ENCODE results near the gene SFRP2. TPM values are rescaled to one million over a fixed set of nuclear protein-coding genes. Genes with fewer than 3 reads are reported as not detected.

SFRP2 gene
- total RNA-seq, 1 experiment from 2014 or later: not detected

- Histone ChIP-seq H3K27me3 (replicated peaks) (peaks cover 6% of the 10 kb centered on the region; the same call in 1 of the 2 replicates), H3K4me3 (no peak overlapping the region), H3K4me1 (replicated peaks) (no peaks in the 10 kb centered on the region), H3K9me3 (replicated peaks) (no peaks in the 10 kb centered on the region), H3K36me3 (no peaks in the 10 kb centered on the region), H3K27ac (no peak overlapping the region)
- no peak for DNase-seq (ENCODE audit: low read depth in 1 of 2, low spot score in 2 of 2)
Observed at GRCh38 chr4:153776601-153777000, 12.3 kb downstream of the SFRP2 start.

GRCh38 chr4:153773236-153773690 lies 15.6 kb downstream of the SFRP2 start:
- Histone ChIP-seq H3K27me3 (replicated peaks) (no peaks in the 10 kb centered on the region), H3K36me3 (no peaks in the 10 kb centered on the region), H3K27ac (no peak overlapping the region), H3K4me1 (replicated peaks) (no peaks in the 10 kb centered on the region), H3K4me3 (no peak overlapping the region), H3K9me3 (replicated peaks) (no peaks in the 10 kb centered on the region)
- no peak for DNase-seq (ENCODE audit: low read depth in 1 of 2, low spot score in 2 of 2)

GRCh38 chr4:153771046-153771445 lies 17.8 kb downstream of the SFRP2 start:
- Histone ChIP-seq H3K27ac (no peak overlapping the region), H3K36me3 (no peaks in the 10 kb centered on the region), H3K9me3 (replicated peaks) (no peaks in the 10 kb centered on the region), H3K27me3 (replicated peaks) (no peaks in the 10 kb centered on the region), H3K4me3 (no peak overlapping the region), H3K4me1 (replicated peaks) (no peaks in the 10 kb centered on the region)
- DNase-seq (ENCODE audit: low read depth in 1 of 2, low spot score in 2 of 2): no peak

GRCh38 chr4:153766758-153767157 lies 22.1 kb downstream of the SFRP2 start:
- Histone ChIP-seq H3K27me3 (replicated peaks) (no peaks in the 10 kb centered on the region), H3K4me3 (no peak overlapping the region), H3K4me1 (replicated peaks) (no peaks in the 10 kb centered on the region), H3K36me3 (no peaks in the 10 kb centered on the region), H3K9me3 (replicated peaks) (no peaks in the 10 kb centered on the region), H3K27ac (no peak overlapping the region)
- DNase-seq (ENCODE audit: low read depth in 1 of 2, low spot score in 2 of 2): no peak

GRCh38 chr4:153765894-153766293 lies 23.0 kb downstream of the SFRP2 start:
- Histone ChIP-seq H3K9me3 (replicated peaks) (no peaks in the 10 kb centered on the region), H3K36me3 (no peaks in the 10 kb centered on the region), H3K4me3 (no peak overlapping the region), H3K27me3 (replicated peaks) (no peaks in the 10 kb centered on the region), H3K4me1 (replicated peaks) (no peaks in the 10 kb centered on the region), H3K27ac (no peak overlapping the region)
- no peak for DNase-seq (ENCODE audit: low read depth in 1 of 2, low spot score in 2 of 2)

GRCh38 chr4:153764601-153765368 lies 24.1 kb downstream of the SFRP2 start:
- H3K27ac ChIP-seq: no peak overlapping the region
- no peaks in the 10 kb centered on the region for H3K36me3 ChIP-seq
- no peak overlapping the region for H3K4me3 ChIP-seq
- no peaks in the 10 kb centered on the region for H3K4me1 ChIP-seq (replicated peaks)
- no peak for DNase-seq (ENCODE audit: low read depth in 1 of 2, low spot score in 2 of 2)
- no peaks in the 10 kb centered on the region for H3K9me3 ChIP-seq (replicated peaks)
- H3K27me3 ChIP-seq (replicated peaks): no peaks in the 10 kb centered on the region

- Histone ChIP-seq H3K9me3 (replicated peaks) (no peaks in the 10 kb centered on the region), H3K36me3 (no peaks in the 10 kb centered on the region), H3K27me3 (replicated peaks) (no peaks in the 10 kb centered on the region), H3K4me3 (no peak overlapping the region), H3K4me1 (replicated peaks) (no peaks in the 10 kb centered on the region), H3K27ac (no peak overlapping the region)
- DNase-seq (ENCODE audit: low read depth in 1 of 2, low spot score in 2 of 2): no peak
Observed at GRCh38 chr4:153763404-153763803, 25.5 kb downstream of the SFRP2 start.

GRCh38 chr4:153759407-153760316 lies 29.2 kb downstream of the SFRP2 start, which contains the start of gene RNF175:
Gene RNF175, minus strand, starts transcription at chr4:153760024. Its CDS starts 162 bp downstream, at chr4:153759862.
- Histone ChIP-seq H3K4me3 (no peak within 1 kb of the TSS), H3K9me3 (replicated peaks) (no peaks in the 10 kb centered on the region), H3K27ac (no peak within 1 kb of the TSS), H3K4me1 (replicated peaks) (no peaks in the 10 kb centered on the region), H3K27me3 (replicated peaks) (no peaks in the 10 kb centered on the region), H3K36me3 (no peaks in the 10 kb centered on the region)
- no peak for DNase-seq (ENCODE audit: low read depth in 1 of 2, low spot score in 2 of 2)

- no peaks in the 10 kb centered on the region for H3K4me1 ChIP-seq (replicated peaks)
- no peaks in the 10 kb centered on the region for H3K9me3 ChIP-seq (replicated peaks)
- H3K4me3 ChIP-seq: no peak overlapping the region
- no peak overlapping the region for H3K27ac ChIP-seq
- no peaks in the 10 kb centered on the region for H3K27me3 ChIP-seq (replicated peaks)
- H3K36me3 ChIP-seq: no peaks in the 10 kb centered on the region
- no peak for DNase-seq (ENCODE audit: low read depth in 1 of 2, low spot score in 2 of 2)
Observed at GRCh38 chr4:153758688-153759406, 30.0 kb downstream of the SFRP2 start.

GRCh38 chr4:153758136-153758535 lies 30.7 kb downstream of the SFRP2 start:
- no peak overlapping the region for H3K4me3 ChIP-seq
- no peak overlapping the region for H3K27ac ChIP-seq
- no peaks in the 10 kb centered on the region for H3K4me1 ChIP-seq (replicated peaks)
- H3K27me3 ChIP-seq (replicated peaks): no peaks in the 10 kb centered on the region
- no peak for DNase-seq (ENCODE audit: low read depth in 1 of 2, low spot score in 2 of 2)
- no peaks in the 10 kb centered on the region for H3K36me3 ChIP-seq
- no peaks in the 10 kb centered on the region for H3K9me3 ChIP-seq (replicated peaks)

GRCh38 chr4:153757407-153757806 lies 31.5 kb downstream of the SFRP2 start:
- no peaks in the 10 kb centered on the region for H3K36me3 ChIP-seq
- no peak for DNase-seq (ENCODE audit: low read depth in 1 of 2, low spot score in 2 of 2)

GRCh38 chr4:153755186-153755585 lies 33.7 kb downstream of the SFRP2 start:
- Histone ChIP-seq H3K4me3 (no peak overlapping the region), H3K27me3 (replicated peaks) (no peaks in the 10 kb centered on the region), H3K4me1 (replicated peaks) (no peaks in the 10 kb centered on the region), H3K36me3 (no peaks in the 10 kb centered on the region), H3K9me3 (replicated peaks) (no peaks in the 10 kb centered on the region), H3K27ac (no peak overlapping the region)
- DNase-seq (ENCODE audit: low read depth in 1 of 2, low spot score in 2 of 2): no peak

More at GRCh38 chr4:153757407-153757806, 31.5 kb downstream of the SFRP2 start:
- Histone ChIP-seq H3K4me1 (replicated peaks) (no peaks in the 10 kb centered on the region), H3K27me3 (replicated peaks) (no peaks in the 10 kb centered on the region), H3K4me3 (no peak overlapping the region), H3K27ac (no peak overlapping the region), H3K9me3 (replicated peaks) (no peaks in the 10 kb centered on the region)

- Histone ChIP-seq H3K36me3 (no peaks in the 10 kb centered on the region), H3K27me3 (replicated peaks) (no peaks in the 10 kb centered on the region), H3K4me3 (no peak overlapping the region), H3K27ac (no peak overlapping the region), H3K9me3 (replicated peaks) (no peaks in the 10 kb centered on the region), H3K4me1 (replicated peaks) (no peaks in the 10 kb centered on the region)
- peak; percentile 33 to 54 for DNase-seq (ENCODE audit: low read depth in 1 of 2, low spot score in 2 of 2)
Observed at GRCh38 chr4:153750197-153750817, 38.6 kb downstream of the SFRP2 start.

Measured in SJSA1 (cell line).